NCI-H510A (cell line): ENCODE results near the gene EPS15.

ENCODE experiments used
- DNase-seq: peaks from one replicate; lab custom pipeline; 2025; lab: John Stamatoyannopoulos, UW

Gene EPS15

GRCh38 chr1:51314974-51315373 lies 204.1 kb downstream of the EPS15 start:
- DNase-seq, result no peak

- DNase-seq, result no peak
These were observed 204.9 kb downstream of the EPS15 start for GRCh38 chr1:51313961-51314777.

- DNase-seq, result no peak
These were observed 205.7 kb downstream of the EPS15 start for GRCh38 chr1:51313268-51313852.

GRCh38 chr1:51312718-51313117 lies 206.3 kb downstream of the EPS15 start:
- DNase-seq, result no peak

GRCh38 chr1:51311826-51312225 lies 207.2 kb downstream of the EPS15 start:
- DNase-seq, result no peak

GRCh38 chr1:51310871-51311613 lies 208.0 kb downstream of the EPS15 start:
- no peak for DNase-seq

GRCh38 chr1:51309291-51309690 lies 209.8 kb downstream of the EPS15 start:
- no peak for DNase-seq

GRCh38 chr1:51308636-51309035 lies 210.4 kb downstream of the EPS15 start:
- DNase-seq, result no peak

GRCh38 chr1:51306950-51307349 lies 212.1 kb downstream of the EPS15 start:
- no peak for DNase-seq

- DNase-seq, result no peak
These were observed 213.7 kb downstream of the EPS15 start for GRCh38 chr1:51305371-51305823.

GRCh38 chr1:51304360-51304759 lies 214.7 kb downstream of the EPS15 start:
- no peak for DNase-seq
